ENCODE results near the gene BRF1.

Gene BRF1

GRCh38 chr14:105168496-105168978 lies 132.3 kb downstream of the BRF1 start, which contains the start of gene JAG2:
Gene JAG2, minus strand, starts transcription at chr14:105168776. Its CDS starts 356 bp downstream, at chr14:105168420.
- peak; percentile 38 for DNase-seq

GRCh38 chr14:105168093-105168420 lies 132.7 kb downstream of the BRF1 start:
- no peak for DNase-seq

GRCh38 chr14:105167303-105168092 lies 133.3 kb downstream of the BRF1 start:
- DNase-seq = peak; percentile 35

GRCh38 chr14:105166571-105167302 lies 134.1 kb downstream of the BRF1 start:
- DNase-seq = no peak

- DNase-seq = no peak
Measured at GRCh38 chr14:105165761-105166485, 134.9 kb downstream of the BRF1 start.

GRCh38 chr14:105165134-105165704 lies 135.6 kb downstream of the BRF1 start:
- DNase-seq = no peak

GRCh38 chr14:105163040-105163742 lies 137.6 kb downstream of the BRF1 start:
- no peak for DNase-seq

- no peak for DNase-seq
Measured at GRCh38 chr14:105162669-105162979, 138.2 kb downstream of the BRF1 start.

GRCh38 chr14:105161964-105162668 lies 138.7 kb downstream of the BRF1 start:
- no peak for DNase-seq

GRCh38 chr14:105161309-105161708 lies 139.5 kb downstream of the BRF1 start:
- DNase-seq = no peak

- DNase-seq = no peak
Measured at GRCh38 chr14:105160776-105161175, 140.0 kb downstream of the BRF1 start.

- no peak for DNase-seq
Measured at GRCh38 chr14:105159344-105159743, 141.5 kb downstream of the BRF1 start.
